HG02884 (cell line): Measurements from ENCODE around the gene HNF1A.
A peak's percentile ranks its signal among the peaks of the same experiment; 100 is the strongest.

Experiments
- ATAC-seq: cut with Tn5 transposase; IDR thresholded peaks from one replicate; pipeline ENCODE4 v1.9.1; 2021; ENCODE audit warnings: mild to moderate bottlenecking, moderate library complexity; ENCODE audit not compliant: unreplicated experiment

Gene HNF1A

DNA sequence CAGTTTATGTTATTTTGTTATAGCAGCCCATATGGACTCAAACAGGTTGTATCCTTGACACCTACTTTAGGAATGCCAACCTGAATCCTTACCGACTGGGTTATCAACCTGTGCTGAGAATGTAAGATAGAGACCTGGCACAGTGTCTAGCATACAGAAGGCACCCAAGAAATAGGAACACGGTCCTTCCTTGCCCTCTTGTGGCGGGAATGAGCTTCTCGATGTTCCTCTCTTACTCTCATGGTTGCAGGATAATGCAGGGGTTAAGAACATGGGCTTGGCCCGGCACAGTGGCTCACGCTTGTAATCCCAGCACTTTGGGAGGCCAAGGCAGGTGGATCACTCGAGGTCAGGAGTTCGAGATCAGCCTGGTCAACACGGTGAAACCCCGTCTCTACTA lies 31.4 kb downstream of the HNF1A start:
- no peak for ATAC-seq

- ATAC-seq: no peak
Observed at GRCh38 chr12:121010860-121011259, 32.5 kb downstream of the HNF1A start.

DNA sequence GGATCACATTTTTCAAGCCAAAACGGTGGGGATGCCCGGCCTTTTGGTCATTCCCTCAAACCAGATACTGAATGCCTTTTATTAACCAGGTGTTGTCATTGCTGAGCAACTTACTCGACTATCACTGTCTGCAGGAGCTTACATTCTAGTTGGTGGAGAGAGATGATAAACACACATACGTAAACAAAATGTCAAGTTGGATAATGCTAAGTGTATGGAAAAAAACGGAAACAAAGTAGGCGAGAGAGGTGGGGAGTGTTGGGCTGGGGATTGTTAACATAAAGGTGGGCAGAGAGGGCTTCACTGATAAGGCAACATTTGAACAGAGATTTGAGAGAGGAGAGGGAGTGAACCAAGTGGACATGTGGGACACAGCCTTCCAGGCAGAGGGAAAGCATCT lies 33.5 kb downstream of the HNF1A start:
- no peak for ATAC-seq

DNA sequence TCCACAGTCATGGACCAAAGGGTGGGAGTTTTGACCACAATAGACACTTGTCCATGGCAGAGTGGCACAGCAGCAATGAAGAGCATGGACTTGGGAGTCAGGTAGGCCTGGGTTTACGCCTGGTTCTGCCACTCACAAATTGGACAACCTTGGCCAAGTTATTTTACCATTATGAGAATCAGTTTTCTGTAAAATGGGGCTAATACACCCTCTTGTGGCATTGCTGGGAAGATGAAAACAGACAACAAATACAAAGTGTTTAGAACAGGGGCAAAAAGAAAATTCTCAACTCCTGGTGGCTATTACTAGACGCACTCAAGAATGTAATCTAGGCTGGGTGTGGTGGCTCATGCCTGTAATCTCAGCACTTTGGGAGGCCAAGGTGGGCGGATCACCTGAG lies 35.4 kb downstream of the HNF1A start:
- no peak for ATAC-seq

DNA sequence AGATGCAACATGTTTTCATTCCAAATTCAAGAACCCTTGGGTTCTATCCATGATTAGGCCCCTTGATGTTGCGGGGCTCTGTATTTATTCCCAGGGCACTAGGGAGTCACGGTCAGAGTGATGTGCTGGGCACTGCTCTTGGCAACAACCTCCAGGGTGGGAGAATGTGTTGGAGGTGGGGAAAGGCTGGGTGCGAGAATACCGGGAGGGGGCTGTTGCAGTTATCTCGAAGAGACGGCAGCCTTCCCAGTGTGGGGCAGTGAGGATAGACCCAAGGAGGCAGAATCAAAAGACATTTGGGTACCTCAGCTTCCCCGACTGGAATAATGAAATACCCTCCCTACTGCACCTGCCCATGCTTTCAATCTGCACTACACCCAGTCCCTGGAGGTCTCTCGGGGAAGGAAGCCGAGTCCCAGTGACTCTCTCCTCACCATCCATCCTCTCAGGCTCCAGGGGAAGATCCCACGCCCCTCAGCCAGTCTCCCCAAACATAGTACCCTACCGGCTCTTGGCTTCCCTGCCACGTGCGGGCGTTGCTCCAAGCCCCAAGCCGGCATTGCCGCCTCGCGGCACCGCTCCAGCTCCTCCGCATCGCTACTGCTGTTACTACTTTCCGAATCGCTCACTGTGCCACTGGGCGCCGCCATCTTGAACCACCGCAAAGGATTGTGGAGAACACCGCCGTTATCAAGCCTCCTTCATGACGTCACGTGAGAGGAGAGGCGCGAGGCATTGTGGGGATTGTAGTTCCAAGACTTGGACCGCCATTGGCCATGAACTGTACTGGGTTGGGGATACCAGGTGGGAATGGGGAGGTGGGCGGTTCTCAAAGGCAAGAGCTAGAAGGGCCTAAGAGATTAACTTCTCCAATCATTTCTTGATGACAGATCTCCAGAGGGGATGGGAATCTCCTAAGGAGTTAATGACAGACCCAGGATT lies 37.8 kb downstream of the HNF1A start, which contains the start of gene C12orf43:
C12orf43 (minus strand) TSS at position 663 of the 942 bp plus-strand sequence; CDS start at position 650, 13 bp downstream.
- ATAC-seq: peak; percentile 97

- ATAC-seq: no peak
Observed at GRCh38 chr12:121017966-121018491, 39.7 kb downstream of the HNF1A start.

GRCh38 chr12:121018860-121019617 lies 40.7 kb downstream of the HNF1A start:
- ATAC-seq: no peak

- ATAC-seq: no peak
Observed at GRCh38 chr12:121021754-121022153, 43.4 kb downstream of the HNF1A start.

GRCh38 chr12:121022713-121023112 lies 44.4 kb downstream of the HNF1A start:
- ATAC-seq: no peak

DNA sequence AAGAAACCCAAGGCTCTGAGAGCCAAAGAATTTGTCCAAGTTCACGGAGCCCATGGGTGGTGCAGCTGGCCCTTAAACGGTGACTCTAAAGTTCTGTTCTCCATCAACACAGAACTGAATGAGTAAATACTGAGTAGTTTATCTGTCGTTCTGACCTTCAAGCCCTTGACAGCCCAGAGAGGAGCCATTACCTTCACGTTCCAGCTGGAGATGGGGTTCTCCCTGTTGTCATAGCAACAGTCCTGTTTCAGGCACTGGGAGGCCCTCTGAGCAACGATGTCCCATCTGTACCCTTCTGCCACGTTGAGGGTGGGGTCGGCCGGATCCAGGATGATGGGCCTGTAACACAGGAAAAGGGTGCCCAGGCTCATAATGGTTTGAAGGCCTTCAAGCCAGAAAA lies 45.5 kb downstream of the HNF1A start:
- no peak for ATAC-seq

- no peak for ATAC-seq
Observed at GRCh38 chr12:121025442-121026226, 47.3 kb downstream of the HNF1A start.

GRCh38 chr12:121026274-121027045 lies 48.1 kb downstream of the HNF1A start:
- no peak for ATAC-seq

- no peak for ATAC-seq
Observed at GRCh38 chr12:121030576-121031212, 52.4 kb downstream of the HNF1A start.

DNA sequence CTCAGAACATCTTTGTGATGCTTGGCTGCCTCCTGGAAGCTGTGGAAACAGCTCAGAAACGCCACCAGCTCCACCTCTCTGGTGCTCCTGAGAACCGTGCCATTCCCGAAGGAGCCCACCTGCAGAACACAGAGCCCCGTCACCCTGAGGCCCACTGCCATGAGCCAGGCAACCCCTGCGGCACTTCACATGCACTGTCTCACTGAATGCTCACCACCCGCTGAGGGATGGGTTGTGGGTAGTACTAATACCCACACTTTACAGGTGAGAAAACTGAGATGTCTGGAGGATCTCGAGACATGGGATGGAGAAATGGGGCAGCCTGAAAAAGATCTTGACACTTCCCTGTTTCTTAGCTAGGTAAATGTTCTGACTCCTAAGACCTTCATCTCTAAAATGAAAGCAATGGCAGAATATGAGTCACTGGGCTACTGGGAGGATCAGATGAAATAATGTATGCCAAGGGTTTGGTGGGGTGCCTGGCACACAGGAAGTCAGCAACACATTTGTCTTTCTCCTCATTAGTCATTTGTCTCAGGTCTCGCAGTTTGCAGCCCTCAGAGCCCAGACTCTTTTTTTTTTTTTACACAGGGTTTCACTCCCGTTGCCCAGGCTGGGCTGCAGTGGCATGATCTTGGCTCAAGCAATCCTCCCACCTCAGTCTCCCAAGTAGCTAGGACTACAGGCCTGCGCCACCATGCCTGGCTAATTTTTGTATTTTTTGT lies 55.4 kb downstream of the HNF1A start:
- no peak for ATAC-seq

GRCh38 chr12:121034616-121035305 lies 56.4 kb downstream of the HNF1A start:
- ATAC-seq: no peak

DNA sequence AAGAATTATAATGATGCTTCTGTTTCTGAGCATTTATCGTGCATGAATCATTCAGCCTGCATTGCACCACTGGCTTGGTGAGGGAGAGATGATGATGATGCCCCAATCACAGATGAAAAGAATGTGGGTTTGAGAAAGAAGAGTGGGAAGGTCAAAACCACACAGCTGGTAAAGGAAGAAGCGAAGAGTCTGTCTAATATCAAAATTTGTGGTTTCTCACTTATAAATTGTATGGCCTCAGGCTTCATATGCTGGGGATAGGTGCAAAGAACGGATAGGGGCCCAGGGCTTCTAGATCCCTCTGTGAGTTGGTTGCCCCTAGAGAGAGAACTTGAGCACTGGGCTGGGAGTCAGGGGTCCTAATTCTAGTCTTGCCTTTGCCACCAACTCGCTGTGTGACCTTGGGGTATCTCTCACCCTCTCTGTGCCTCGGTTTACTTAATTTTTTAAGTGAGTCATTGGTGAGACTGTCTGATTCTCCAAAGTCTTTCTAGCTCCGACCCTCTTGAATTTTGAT lies 58.5 kb downstream of the HNF1A start:
- ATAC-seq: no peak

GRCh38 chr12:121038861-121039668 lies 60.7 kb downstream of the HNF1A start, which contains the start of gene OASL:
TSS of gene OASL (minus strand) at chr12:121039246. CDS start at chr12:121038971, 275 bp downstream.
- ATAC-seq: peak; percentile 68
